HG02642 (cell line): ENCODE data around the gene ERBIN.

ENCODE experiments used
- ATAC-seq: cut with Tn5 transposase; IDR thresholded peaks from one replicate; pipeline ENCODE4 v1.9.1; 2021; ENCODE audit warnings: mild to moderate bottlenecking; ENCODE audit not compliant: unreplicated experiment, poor library complexity

Gene ERBIN

DNA sequence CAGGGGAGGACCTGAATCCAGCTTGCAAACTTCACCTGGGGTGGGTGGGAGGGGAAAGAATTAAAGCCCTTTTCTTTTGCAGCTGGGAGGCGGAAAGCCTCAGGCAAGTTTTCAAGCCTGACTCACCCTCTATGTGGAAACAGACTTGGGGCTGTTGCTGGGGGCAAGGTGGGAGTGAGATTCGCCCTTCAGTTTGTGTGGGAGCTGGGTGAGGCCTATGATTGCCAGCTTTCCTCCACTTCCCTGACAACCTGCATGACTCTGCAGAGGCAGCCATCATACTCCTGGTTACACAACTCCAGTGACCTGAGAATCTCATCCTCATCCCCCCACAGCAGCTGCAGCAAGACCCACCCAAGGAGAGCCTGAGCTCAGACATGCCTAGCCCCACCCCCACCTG is 174.5 kb downstream of the ERBIN start:
- no peak for ATAC-seq

GRCh38 chr5:66113160-66113559 is 186.8 kb downstream of the ERBIN start:
- ATAC-seq: no peak

GRCh38 chr5:66118304-66118703 is 191.9 kb downstream of the ERBIN start:
- no peak for ATAC-seq

GRCh38 chr5:66122379-66123034 is 196.1 kb downstream of the ERBIN start:
- ATAC-seq: no peak

DNA sequence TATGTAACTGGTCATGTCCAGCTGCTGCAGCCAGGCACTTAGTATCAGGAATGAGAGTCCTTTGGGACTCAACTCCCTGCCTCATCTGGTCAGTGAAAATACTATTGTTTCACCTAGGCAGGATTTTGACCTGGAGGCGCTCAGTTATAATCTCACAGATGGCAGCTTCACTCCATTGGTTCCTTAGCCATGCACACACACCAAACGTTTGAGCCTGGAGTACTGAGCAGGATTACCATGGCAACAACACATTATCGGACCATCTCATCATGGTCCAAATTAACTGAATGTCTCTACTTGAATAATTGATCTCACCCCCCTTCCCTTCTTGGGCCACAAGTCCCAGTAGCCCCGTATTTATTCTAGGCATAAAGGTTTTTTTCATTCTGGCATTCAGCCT is 202.8 kb downstream of the ERBIN start:
- no peak for ATAC-seq

DNA sequence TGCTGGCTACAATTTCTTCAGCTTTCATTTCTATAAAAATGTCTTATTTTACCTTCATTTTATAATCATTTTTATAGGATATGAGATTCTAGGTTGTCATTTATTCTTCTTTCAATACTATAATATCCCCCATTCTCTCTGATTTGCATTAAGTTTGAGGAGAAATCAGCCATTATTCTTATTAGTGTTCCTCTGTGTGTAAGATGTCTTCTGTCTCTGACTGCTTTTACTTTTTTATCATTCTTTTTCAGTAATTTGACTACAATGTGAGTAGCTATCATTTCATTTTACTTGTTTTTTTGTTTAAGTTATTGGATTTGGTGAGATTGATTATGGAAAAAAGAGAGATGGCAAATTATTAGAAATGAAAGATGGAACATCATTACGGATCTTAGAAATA is 204.1 kb downstream of the ERBIN start:
- ATAC-seq: no peak
